ENCODE data around the gene OR2AT4.

DNA sequence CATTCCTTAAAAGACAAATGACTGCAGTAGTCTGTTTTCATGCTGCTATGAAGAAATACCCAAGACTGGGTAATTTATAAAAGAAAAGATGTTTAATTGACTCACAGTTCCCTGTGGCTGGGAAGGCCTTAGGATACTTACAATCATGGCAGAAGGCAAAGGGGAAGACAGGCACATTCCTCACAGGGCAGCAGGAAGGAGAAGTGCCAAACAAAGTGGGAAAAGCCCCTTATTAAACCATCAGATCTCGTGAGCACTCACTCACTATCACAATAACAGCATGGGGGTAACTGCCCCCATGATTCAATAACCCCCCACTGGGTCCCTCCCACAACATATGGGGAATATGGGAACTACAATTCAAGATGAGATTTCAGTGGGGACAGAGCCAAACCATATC lies 16.4 kb upstream of the OR2AT4 start:
- TF ChIP-seq, protein P1, sequence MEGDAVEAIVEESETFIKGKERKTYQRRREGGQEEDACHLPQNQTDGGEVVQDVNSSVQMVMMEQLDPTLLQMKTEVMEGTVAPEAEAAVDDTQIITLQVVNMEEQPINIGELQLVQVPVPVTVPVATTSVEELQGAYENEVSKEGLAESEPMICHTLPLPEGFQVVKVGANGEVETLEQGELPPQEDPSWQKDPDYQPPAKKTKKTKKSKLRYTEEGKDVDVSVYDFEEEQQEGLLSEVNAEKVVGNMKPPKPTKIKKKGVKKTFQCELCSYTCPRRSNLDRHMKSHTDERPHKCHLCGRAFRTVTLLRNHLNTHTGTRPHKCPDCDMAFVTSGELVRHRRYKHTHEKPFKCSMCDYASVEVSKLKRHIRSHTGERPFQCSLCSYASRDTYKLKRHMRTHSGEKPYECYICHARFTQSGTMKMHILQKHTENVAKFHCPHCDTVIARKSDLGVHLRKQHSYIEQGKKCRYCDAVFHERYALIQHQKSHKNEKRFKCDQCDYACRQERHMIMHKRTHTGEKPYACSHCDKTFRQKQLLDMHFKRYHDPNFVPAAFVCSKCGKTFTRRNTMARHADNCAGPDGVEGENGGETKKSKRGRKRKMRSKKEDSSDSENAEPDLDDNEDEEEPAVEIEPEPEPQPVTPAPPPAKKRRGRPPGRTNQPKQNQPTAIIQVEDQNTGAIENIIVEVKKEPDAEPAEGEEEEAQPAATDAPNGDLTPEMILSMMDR (IDR thresholded peaks at IDR 0.05) = no peak
- no peak for TF ChIP-seq POLR2A (IDR thresholded peaks at IDR 0.05)

All from lower leg skin (tissue), 3 donors.